ENCODE measurements around the gene GOPC. TPM values are rescaled to one million over a fixed set of nuclear protein-coding genes. Genes with fewer than 3 reads are reported as not detected.

Gene GOPC
- total RNA-seq, 1 donor from 2014 or later, result 33.4 TPM

DNA sequence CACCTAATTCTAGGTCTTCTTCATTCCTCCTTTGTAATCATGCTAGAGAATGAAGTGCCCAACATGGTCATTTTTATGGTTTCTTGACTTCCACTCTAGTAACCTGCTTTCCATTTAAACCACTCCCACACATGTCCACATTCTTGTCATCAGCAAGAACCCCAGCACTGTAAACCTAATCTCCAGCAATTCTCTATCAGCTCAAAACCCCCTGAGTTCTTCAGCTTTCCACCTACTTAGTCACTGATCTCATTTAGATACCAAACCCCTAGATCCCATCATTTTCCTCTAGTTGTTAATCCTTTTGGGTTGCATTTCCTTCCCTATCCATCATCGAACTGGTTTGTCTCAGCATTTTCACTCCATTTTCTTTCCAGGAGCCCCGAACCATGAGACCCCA lies 49.7 kb downstream of the GOPC start:
- H3K4me1 Mint-ChIP-seq (ENCODE audit: low read depth, unreplicated experiment), result peaks cover 1% of the 10 kb centered on the region
- DNase-seq, result no peak
- no peaks in the 10 kb centered on the region for H3K36me3 Mint-ChIP-seq (ENCODE audit: unreplicated experiment)
- H3K4me3 Mint-ChIP-seq (ENCODE audit: unreplicated experiment), result no peak overlapping the region
- no peak overlapping the region for H3K27ac Mint-ChIP-seq (ENCODE audit: unreplicated experiment)
- no peak for TF ChIP-seq CTCF (IDR thresholded peaks at IDR 0.05; ENCODE audit: partially characterized antibody, unreplicated experiment)
- H3K27me3 Mint-ChIP-seq (ENCODE audit: unreplicated experiment), result no peaks in the 10 kb centered on the region
- no peaks in the 10 kb centered on the region for H3K9me3 Mint-ChIP-seq (ENCODE audit: unreplicated experiment)

DNA sequence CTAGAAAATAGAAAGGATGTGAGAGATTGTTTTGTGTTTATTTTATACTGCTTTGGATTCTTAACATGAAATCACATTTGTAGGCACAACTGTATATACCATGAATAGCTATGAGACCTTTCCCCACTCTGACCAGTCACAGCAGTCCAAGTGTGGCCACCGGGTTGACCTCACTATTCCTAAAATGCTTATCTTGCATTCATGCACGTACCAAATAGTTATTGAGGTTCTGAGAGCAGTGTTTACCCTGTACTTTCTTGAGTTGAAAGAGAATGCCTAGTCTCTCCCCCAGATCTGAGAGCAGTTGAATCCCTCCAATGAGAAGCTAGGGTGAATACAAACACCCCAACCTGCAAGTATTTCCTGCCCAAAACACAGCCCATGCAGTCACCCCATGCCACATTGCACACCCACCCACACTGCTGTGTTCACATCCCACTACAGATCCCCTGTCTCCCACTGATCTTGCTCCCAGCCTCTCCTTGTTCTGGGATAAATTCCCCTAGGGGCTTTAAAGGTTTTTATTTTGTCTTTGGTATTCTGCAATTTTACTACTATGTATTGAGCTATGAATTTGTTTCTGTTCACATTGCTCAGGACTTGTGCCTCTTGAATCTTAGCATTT lies 51.6 kb downstream of the GOPC start:
- Mint-ChIP-seq H3K9me3 (ENCODE audit: unreplicated experiment) (peaks cover 2% of the 10 kb centered on the region), H3K4me1 (ENCODE audit: low read depth, unreplicated experiment) (peaks cover 3% of the 10 kb centered on the region), H3K27ac (ENCODE audit: unreplicated experiment) (no peak overlapping the region), H3K4me3 (ENCODE audit: unreplicated experiment) (no peak overlapping the region), H3K27me3 (ENCODE audit: unreplicated experiment) (no peaks in the 10 kb centered on the region), H3K36me3 (ENCODE audit: unreplicated experiment) (no peaks in the 10 kb centered on the region)
- no peak for DNase-seq
- TF ChIP-seq CTCF (IDR thresholded peaks at IDR 0.05; ENCODE audit: partially characterized antibody, unreplicated experiment), result no peak

DNA sequence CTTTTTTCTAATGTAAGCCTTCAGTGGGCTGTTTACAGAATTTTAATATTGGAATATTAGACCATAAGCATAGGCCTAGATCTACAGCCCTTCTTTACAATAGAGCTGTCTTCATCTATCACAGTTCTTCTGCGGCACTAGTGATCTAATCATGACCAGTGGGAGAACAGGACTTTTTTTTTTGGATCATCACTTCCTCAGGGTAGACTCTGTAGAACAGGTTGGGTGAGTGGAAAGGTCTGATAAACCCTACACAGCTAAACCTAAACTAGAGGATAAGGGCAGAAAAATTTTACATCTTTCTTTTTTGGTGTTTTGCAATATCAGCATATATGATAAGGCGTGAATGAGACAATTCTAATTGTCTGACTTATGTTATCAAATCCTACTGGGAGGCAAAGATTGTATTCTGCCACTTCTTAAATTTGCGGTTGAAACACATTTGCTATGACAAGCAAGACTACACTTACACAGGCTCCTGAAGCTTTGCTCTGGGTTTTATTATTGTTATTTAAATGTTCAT lies 52.2 kb downstream of the GOPC start:
- no peak overlapping the region for H3K27ac Mint-ChIP-seq (ENCODE audit: unreplicated experiment)
- DNase-seq, result no peak
- TF ChIP-seq CTCF (IDR thresholded peaks at IDR 0.05; ENCODE audit: partially characterized antibody, unreplicated experiment), result no peak
- H3K4me3 Mint-ChIP-seq (ENCODE audit: unreplicated experiment), result no peak overlapping the region
- no peaks in the 10 kb centered on the region for H3K36me3 Mint-ChIP-seq (ENCODE audit: unreplicated experiment)
- H3K9me3 Mint-ChIP-seq (ENCODE audit: unreplicated experiment), result peaks cover 2% of the 10 kb centered on the region
- peaks cover 6% of the 10 kb centered on the region for H3K4me1 Mint-ChIP-seq (ENCODE audit: low read depth, unreplicated experiment)
- no peaks in the 10 kb centered on the region for H3K27me3 Mint-ChIP-seq (ENCODE audit: unreplicated experiment)

DNA sequence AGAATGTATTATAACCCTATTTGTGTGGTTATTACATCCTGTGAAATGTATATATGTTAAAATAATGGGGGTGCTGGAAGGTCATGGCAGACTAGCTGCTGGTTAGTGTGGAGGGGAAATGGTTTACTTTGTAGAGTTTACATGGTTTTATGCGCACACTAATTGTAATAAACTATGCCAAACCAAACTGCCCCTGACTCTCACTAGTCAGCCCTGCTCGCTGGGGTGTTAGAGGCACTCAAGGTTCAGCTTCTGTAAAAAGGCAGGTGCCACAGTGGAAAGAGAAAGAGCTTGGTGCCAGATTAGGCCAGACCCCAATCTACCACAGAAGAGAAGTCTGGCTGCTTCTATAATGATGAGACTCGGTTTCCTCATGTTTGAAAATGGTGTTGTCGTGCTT lies 52.7 kb downstream of the GOPC start:
- H3K27me3 Mint-ChIP-seq (ENCODE audit: unreplicated experiment), result no peaks in the 10 kb centered on the region
- peaks cover 2% of the 10 kb centered on the region for H3K9me3 Mint-ChIP-seq (ENCODE audit: unreplicated experiment)
- no peak overlapping the region for H3K27ac Mint-ChIP-seq (ENCODE audit: unreplicated experiment)
- no peak for TF ChIP-seq CTCF (IDR thresholded peaks at IDR 0.05; ENCODE audit: partially characterized antibody, unreplicated experiment)
- H3K4me3 Mint-ChIP-seq (ENCODE audit: unreplicated experiment), result no peak overlapping the region
- DNase-seq, result no peak
- H3K4me1 Mint-ChIP-seq (ENCODE audit: low read depth, unreplicated experiment), result peaks cover 9% of the 10 kb centered on the region
- H3K36me3 Mint-ChIP-seq (ENCODE audit: unreplicated experiment), result no peaks in the 10 kb centered on the region

- no peaks in the 10 kb centered on the region for H3K27me3 Mint-ChIP-seq (ENCODE audit: unreplicated experiment)
- no peaks in the 10 kb centered on the region for H3K36me3 Mint-ChIP-seq (ENCODE audit: unreplicated experiment)
- TF ChIP-seq CTCF (IDR thresholded peaks at IDR 0.05; ENCODE audit: partially characterized antibody, unreplicated experiment), result no peak
- peaks cover 9% of the 10 kb centered on the region for H3K4me1 Mint-ChIP-seq (ENCODE audit: low read depth, unreplicated experiment)
- peaks cover 2% of the 10 kb centered on the region for H3K9me3 Mint-ChIP-seq (ENCODE audit: unreplicated experiment)
- H3K4me3 Mint-ChIP-seq (ENCODE audit: unreplicated experiment), result no peak overlapping the region
- DNase-seq, result no peak
- H3K27ac Mint-ChIP-seq (ENCODE audit: unreplicated experiment), result no peak overlapping the region
Observed at GRCh38 chr6:117548797-117549301, 53.5 kb downstream of the GOPC start.

Measured in glutamatergic neuron (in vitro differentiated cells).